ENCODE results near the gene TAS2R39. TPM values are rescaled to one million over a fixed set of nuclear protein-coding genes. Genes with fewer than 3 reads are reported as not detected.
"Not testable (repeated sequence)": the region's sequence is repeated elsewhere in the genome, so short reads cannot be mapped to it uniquely, and the experiment has no call there.

TAS2R39 gene
- total and polyA plus RNA-seq, 2 experiments from 2014 or later, result 0.21 TPM; not detected in 1

DNA sequence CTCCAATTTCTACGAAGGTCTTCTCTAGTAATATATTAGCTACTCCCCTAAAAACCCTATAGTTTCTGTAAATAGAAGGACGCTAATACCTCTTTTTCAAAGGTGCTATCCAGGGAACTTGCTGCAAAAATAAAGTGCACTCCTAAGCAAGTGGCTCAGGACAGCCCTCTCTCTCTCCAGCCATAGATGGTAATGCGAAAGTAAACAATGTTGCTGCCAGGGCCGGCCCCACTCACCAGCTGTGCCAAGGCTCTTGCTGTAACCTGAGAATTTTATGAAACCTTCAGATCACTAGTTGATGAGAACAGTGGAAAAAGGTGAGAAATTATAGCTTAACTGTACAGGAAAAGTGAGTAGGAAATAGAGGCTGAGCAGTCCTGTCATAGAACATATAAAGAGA is 10.9 kb upstream of the TAS2R39 start (continued):
- TF ChIP-seq CREB1 (CRISPR knock-in tag; IDR thresholded peaks at IDR 0.05; ENCODE audit: low read depth) (no peak), NANOG (IDR thresholded peaks at IDR 0.05; ENCODE audit: borderline replicate concordance) (no peak), POLR2AphosphoS5 (IDR thresholded peaks at IDR 0.05; ENCODE audit: low read depth) (no peak), JUNB (IDR thresholded peaks at IDR 0.05; ENCODE audit: unreplicated experiment) (no peak), EZH2phosphoT487 (IDR thresholded peaks at IDR 0.05; ENCODE audit: unreplicated experiment) (no peak), ZNF114 (CRISPR knock-in tag; IDR thresholded peaks at IDR 0.05) (no peak), EZH2 (IDR thresholded peaks at IDR 0.05; ENCODE audit: low read depth, unreplicated experiment) (no peak)

- Mint-ChIP-seq H3K4me3 (no peak overlapping the region), H3K27me3 (ENCODE audit: insufficient read depth, low read depth, poor library complexity) (peaks cover 3% of the 10 kb centered on the region), H3K4me1 (no peaks in the 10 kb centered on the region), H3K36me3 (ENCODE audit: low read depth) (peaks cover 2% of the 10 kb centered on the region; the same call in 1 of the 3 replicates), H3K27ac (no peak overlapping the region), H3K9me3 (peaks cover 24% of the 10 kb centered on the region; the same call in 2 of the 3 replicates)
- H3K79me2 ChIP-seq (replicated peaks; ENCODE audit: insufficient read depth), result no peaks in the 10 kb centered on the region
- H3K4me2 ChIP-seq, result no peak overlapping the region
- H3K4me1 ChIP-seq (ENCODE audit: insufficient read depth), result no peaks in the 10 kb centered on the region
- ATAC-seq (no peak), DNase-seq (ENCODE audit: low spot score) (no peak)
- peak in 1 of 2 experiments; percentile 38; a peak in 2 of 4 replicates for TF ChIP-seq CTCF (conservative IDR thresholded peaks at IDR 0.05; ENCODE audit: low read depth in 2 of 2)
- TF ChIP-seq JUNB (IDR thresholded peaks at IDR 0.05; ENCODE audit: unreplicated experiment), result no peak
- no peaks in the 10 kb centered on the region for H3F3A ChIP-seq (replicated peaks; ENCODE audit: low read depth)
- no peak overlapping the region for H3K27ac ChIP-seq (ENCODE audit: low read depth)
- H4K20me1 ChIP-seq (replicated peaks; ENCODE audit: insufficient read depth), result no peaks in the 10 kb centered on the region
- no peaks in the 10 kb centered on the region for H3K9me2 ChIP-seq (ENCODE audit: insufficient read depth)
- no peak overlapping the region for H3K4me3 ChIP-seq
- no peaks in the 10 kb centered on the region for H3K27me3 ChIP-seq (ENCODE audit: insufficient read depth)
- no peak overlapping the region for H2AFZ ChIP-seq
- H3K36me3 ChIP-seq (ENCODE audit: insufficient read depth), result peaks cover 7% of the 10 kb centered on the region; the same call in 1 of the 2 replicates
Measured at GRCh38 chr7:143176128-143176527, 7.1 kb upstream of the TAS2R39 start.

DNA sequence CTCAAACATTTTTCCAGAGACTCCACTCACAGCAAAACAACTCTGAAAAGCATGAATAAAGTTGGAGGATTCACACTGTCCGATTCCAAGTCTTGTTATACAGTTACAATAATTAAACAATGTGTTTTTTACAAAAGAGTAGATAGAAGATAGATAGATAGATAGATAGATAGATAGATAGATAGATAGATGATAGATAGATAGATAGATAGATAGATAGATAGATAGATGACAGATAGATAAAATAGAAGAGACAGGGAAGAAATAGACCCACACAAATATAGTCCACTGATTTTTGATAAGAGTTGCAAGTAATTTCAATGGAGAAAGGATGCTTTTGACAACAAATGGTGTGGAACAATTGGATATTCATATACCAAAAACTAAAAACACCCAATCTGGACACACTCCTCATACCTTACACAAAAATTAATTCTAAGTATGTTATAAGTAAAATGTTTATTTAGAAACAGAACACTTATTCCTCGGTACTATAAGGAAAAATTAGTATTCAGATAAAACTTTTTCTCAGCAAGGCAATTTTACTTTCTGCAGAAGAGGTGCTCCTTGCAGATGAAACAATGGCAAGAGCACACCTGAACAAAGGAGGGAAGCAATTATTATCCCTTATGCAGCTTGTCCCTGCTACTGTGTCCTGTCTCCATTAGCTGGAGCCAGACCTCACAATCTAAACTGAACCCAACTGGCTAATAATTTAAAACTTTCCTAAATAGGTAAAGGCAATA is 5.7 kb upstream of the TAS2R39 start:
- Histone ChIP-seq H3K4me3 (no peak overlapping the region), H3K79me2 (replicated peaks; ENCODE audit: insufficient read depth) (no peaks in the 10 kb centered on the region), H3K9me2 (ENCODE audit: insufficient read depth) (no peaks in the 10 kb centered on the region), H3K36me3 (ENCODE audit: insufficient read depth) (peaks cover 7% of the 10 kb centered on the region; the same call in 1 of the 2 replicates), H3K4me2 (no peak overlapping the region), H3K4me1 (ENCODE audit: insufficient read depth) (no peaks in the 10 kb centered on the region), H2AFZ (no peak overlapping the region), H3F3A (replicated peaks; ENCODE audit: low read depth) (no peaks in the 10 kb centered on the region), H3K27me3 (ENCODE audit: insufficient read depth) (no peaks in the 10 kb centered on the region), H3K27ac (ENCODE audit: low read depth) (no peak overlapping the region), H4K20me1 (replicated peaks; ENCODE audit: insufficient read depth) (no peaks in the 10 kb centered on the region)
- H3K27ac Mint-ChIP-seq, result no peak overlapping the region
- TF ChIP-seq ZNF331 (CRISPR knock-in tag; IDR thresholded peaks at IDR 0.05; ENCODE audit: low read depth) (no peak), REST (IDR thresholded peaks at IDR 0.05; ENCODE audit: unreplicated experiment) (no peak), JUNB (IDR thresholded peaks at IDR 0.05; ENCODE audit: unreplicated experiment) (no peak), EZH2 (IDR thresholded peaks at IDR 0.05; ENCODE audit: low read depth, unreplicated experiment) (no peak), NANOG (IDR thresholded peaks at IDR 0.05; ENCODE audit: borderline replicate concordance) (no peak), ZNF114 (CRISPR knock-in tag; IDR thresholded peaks at IDR 0.05) (no peak), ETS1 (IDR thresholded peaks at IDR 0.05) (no peak)
- ATAC-seq (no peak), DNase-seq (ENCODE audit: low spot score) (peak; percentile 18)
- peaks cover 2% of the 10 kb centered on the region; the same call in 1 of the 3 replicates for H3K36me3 Mint-ChIP-seq (ENCODE audit: low read depth)
- H3K4me1 Mint-ChIP-seq, result no peaks in the 10 kb centered on the region
- H3K9me3 Mint-ChIP-seq, result peaks cover 24% of the 10 kb centered on the region; the same call in 2 of the 3 replicates
- no peak overlapping the region for H3K4me3 Mint-ChIP-seq
- H3K27me3 Mint-ChIP-seq (ENCODE audit: insufficient read depth, low read depth, poor library complexity), result no peaks in the 10 kb centered on the region

GRCh38 chr7:143180771-143181170 is 2.4 kb upstream of the TAS2R39 start:
- not testable (repeated sequence) for H3K27ac Mint-ChIP-seq; H3K4me3 ChIP-seq; H3K4me1 Mint-ChIP-seq; ATAC-seq; H4K20me1 ChIP-seq (replicated peaks; ENCODE audit: insufficient read depth); H3F3A ChIP-seq (replicated peaks; ENCODE audit: low read depth); H3K36me3 Mint-ChIP-seq (ENCODE audit: low read depth); H2AFZ ChIP-seq; H3K9me2 ChIP-seq (ENCODE audit: insufficient read depth); DNase-seq (ENCODE audit: low spot score); H3K4me3 Mint-ChIP-seq; H3K27ac ChIP-seq (ENCODE audit: low read depth); H3K79me2 ChIP-seq (replicated peaks; ENCODE audit: insufficient read depth); H3K4me1 ChIP-seq (ENCODE audit: insufficient read depth); H3K36me3 ChIP-seq (ENCODE audit: insufficient read depth); H3K4me2 ChIP-seq; H3K27me3 Mint-ChIP-seq (ENCODE audit: insufficient read depth, low read depth, poor library complexity); H3K27me3 ChIP-seq (ENCODE audit: insufficient read depth)
- H3K9me3 Mint-ChIP-seq, result peaks cover 24% of the 10 kb centered on the region; the same call in 2 of the 3 replicates

Measured in GM23338 (cell line).